Renal cortex interstitium (tissue), 15 donors: ENCODE data around the gene CIRBP. TPM values are rescaled to one million over a fixed set of nuclear protein-coding genes. Genes with fewer than 3 reads are reported as not detected.

Experiments used
- DNase-seq, 11 donors: peaks; one replicate each; pipeline ENCODE4 v3.0.0-alpha.2; 2013; ENCODE audit warnings: low read depth in 9 of 11, low spot score in 4 of 11; ENCODE audit errors: extremely low read depth in 1 of 11
- long read RNA-seq, 16 experiments: transcript quantifications; one replicate each; lab custom pipeline, GENCODE V29; 2026
- polyA plus RNA-seq, 3 donors: library from polyadenylated mRNA; unstranded; fragments of 120-200 nt; gene quantifications; one replicate each; pipeline ENCODE4 v1.2.1, GENCODE V29; 2013; ENCODE audit not compliant: insufficient read length in 3 of 3

The CIRBP gene
- polyA plus RNA-seq: 100 to 1,000 TPM; 803 to 982 (median 849) TPM
- long read RNA-seq, donor 1, transcript CIRBP-234 (4 exons, 587 nt): minor isoform, 24 of 242 reads
- long read RNA-seq, donor 1, transcript CIRBP-245 (2 exons, 1,044 nt): minor isoform, 21 of 242 reads
- long read RNA-seq, donor 1, transcript CIRBP-246 (6 exons, 1,043 nt): minor isoform, 13 of 242 reads
- long read RNA-seq, donor 1, transcript CIRBP-201 (7 exons, 1,328 nt): major isoform, 119 of 242 reads
- long read RNA-seq, donor 1, partial matches to known transcripts: 42 of 242 reads
- long read RNA-seq, donor 1, other reads (novel, unspliced or antisense): 9 of 242 reads
- long read RNA-seq, donor 2, transcript CIRBP-245 (2 exons, 1,044 nt): minor isoform, 12 of 144 reads
- long read RNA-seq, donor 2, transcript CIRBP-234 (4 exons, 587 nt): minor isoform, 10 of 144 reads
- long read RNA-seq, donor 2, transcript CIRBP-201 (7 exons, 1,328 nt): major isoform, 82 of 144 reads
- long read RNA-seq, donor 2, transcript CIRBP-210 (8 exons, 938 nt): minor isoform, 13 of 144 reads
- long read RNA-seq, donor 2, partial matches to known transcripts: 7 of 144 reads
- long read RNA-seq, donor 2, other reads (novel, unspliced or antisense): 12 of 144 reads
- long read RNA-seq, donor 3, transcript CIRBP-245 (2 exons, 1,044 nt): minor isoform, 23 of 373 reads
- long read RNA-seq, donor 3, transcript CIRBP-234 (4 exons, 587 nt): minor isoform, 38 of 373 reads
- long read RNA-seq, donor 3, transcript CIRBP-201 (7 exons, 1,328 nt): major isoform, 200 of 373 reads
- long read RNA-seq, donor 3, transcript CIRBP-210 (8 exons, 938 nt): minor isoform, 24 of 373 reads
- long read RNA-seq, donor 3, partial matches to known transcripts: 48 of 373 reads
- long read RNA-seq, donor 3, other reads (novel, unspliced or antisense): 20 of 373 reads
- long read RNA-seq, donor 4, transcript CIRBP-201 (7 exons, 1,328 nt): major isoform, 124 of 301 reads
- long read RNA-seq, donor 4, transcript CIRBP-210 (8 exons, 938 nt): minor isoform, 31 of 301 reads
- long read RNA-seq, donor 4, transcript CIRBP-246 (6 exons, 1,043 nt): minor isoform, 30 of 301 reads
- long read RNA-seq, donor 4, transcript CIRBP-245 (2 exons, 1,044 nt): minor isoform, 44 of 301 reads
- long read RNA-seq, donor 4, partial matches to known transcripts: 28 of 301 reads
- long read RNA-seq, donor 4, other reads (novel, unspliced or antisense): 24 of 301 reads
- long read RNA-seq, donor 5: 0 reads
- long read RNA-seq, donor 6, transcript CIRBP-245 (2 exons, 1,044 nt): minor isoform, 57 of 370 reads
- long read RNA-seq, donor 6, transcript CIRBP-201 (7 exons, 1,328 nt): major isoform, 104 of 370 reads
- long read RNA-seq, donor 6, transcript CIRBP-210 (8 exons, 938 nt): minor isoform, 29 of 370 reads
- long read RNA-seq, donor 6, transcript CIRBP-234 (4 exons, 587 nt): minor isoform, 30 of 370 reads
- long read RNA-seq, donor 6, partial matches to known transcripts: 90 of 370 reads
- long read RNA-seq, donor 6, other reads (novel, unspliced or antisense): 20 of 370 reads
- long read RNA-seq, donor 7, transcript CIRBP-234 (4 exons, 587 nt): minor isoform, 22 of 235 reads
- long read RNA-seq, donor 7, transcript CIRBP-246 (6 exons, 1,043 nt): minor isoform, 18 of 235 reads
- long read RNA-seq, donor 7, transcript CIRBP-201 (7 exons, 1,328 nt): major isoform, 93 of 235 reads
- long read RNA-seq, donor 7, transcript CIRBP-245 (2 exons, 1,044 nt): minor isoform, 32 of 235 reads
- long read RNA-seq, donor 7, partial matches to known transcripts: 25 of 235 reads
- long read RNA-seq, donor 7, other reads (novel, unspliced or antisense): 12 of 235 reads
- long read RNA-seq, donor 8: 0 reads
- long read RNA-seq, donor 9, transcript CIRBP-201 (7 exons, 1,328 nt): major isoform, 100 of 247 reads
- long read RNA-seq, donor 9, transcript CIRBP-210 (8 exons, 938 nt): minor isoform, 24 of 247 reads
- long read RNA-seq, donor 9, transcript CIRBP-234 (4 exons, 587 nt): minor isoform, 23 of 247 reads
- long read RNA-seq, donor 9, transcript CIRBP-245 (2 exons, 1,044 nt): minor isoform, 31 of 247 reads
- long read RNA-seq, donor 9, partial matches to known transcripts: 32 of 247 reads
- long read RNA-seq, donor 9, other reads (novel, unspliced or antisense): 16 of 247 reads
- long read RNA-seq, donor 10, transcript CIRBP-201 (7 exons, 1,328 nt): major isoform, 107 of 223 reads
- long read RNA-seq, donor 10, transcript CIRBP-246 (6 exons, 1,043 nt): minor isoform, 14 of 223 reads
- long read RNA-seq, donor 10, transcript CIRBP-245 (2 exons, 1,044 nt): minor isoform, 25 of 223 reads
- long read RNA-seq, donor 10, transcript CIRBP-210 (8 exons, 938 nt): minor isoform, 17 of 223 reads
- long read RNA-seq, donor 10, partial matches to known transcripts: 29 of 223 reads
- long read RNA-seq, donor 10, other reads (novel, unspliced or antisense): 12 of 223 reads
- long read RNA-seq, donor 11, transcript CIRBP-210 (8 exons, 938 nt): minor isoform, 16 of 256 reads
- long read RNA-seq, donor 11, transcript CIRBP-201 (7 exons, 1,328 nt): major isoform, 124 of 256 reads
- long read RNA-seq, donor 11, transcript CIRBP-245 (2 exons, 1,044 nt): minor isoform, 16 of 256 reads
- long read RNA-seq, donor 11, transcript CIRBP-234 (4 exons, 587 nt): minor isoform, 34 of 256 reads
- long read RNA-seq, donor 11, partial matches to known transcripts: 27 of 256 reads
- long read RNA-seq, donor 11, other reads (novel, unspliced or antisense): 15 of 256 reads
- long read RNA-seq, donor 12, transcript CIRBP-210 (8 exons, 938 nt): minor isoform, 11 of 123 reads
- long read RNA-seq, donor 12, transcript CIRBP-234 (4 exons, 587 nt): minor isoform, 11 of 123 reads
- long read RNA-seq, donor 12, transcript CIRBP-201 (7 exons, 1,328 nt): major isoform, 56 of 123 reads
- long read RNA-seq, donor 12, transcript CIRBP-245 (2 exons, 1,044 nt): minor isoform, 18 of 123 reads
- long read RNA-seq, donor 12, partial matches to known transcripts: 0 of 123 reads
- long read RNA-seq, donor 12, other reads (novel, unspliced or antisense): 15 of 123 reads
- long read RNA-seq, donor 13: 0 reads
- long read RNA-seq, donor 14, transcript CIRBP-245 (2 exons, 1,044 nt): minor isoform, 17 of 232 reads
- long read RNA-seq, donor 14, transcript CIRBP-234 (4 exons, 587 nt): minor isoform, 30 of 232 reads
- long read RNA-seq, donor 14, transcript CIRBP-210 (8 exons, 938 nt): minor isoform, 22 of 232 reads
- long read RNA-seq, donor 14, transcript CIRBP-201 (7 exons, 1,328 nt): major isoform, 109 of 232 reads
- long read RNA-seq, donor 14, partial matches to known transcripts: 32 of 232 reads
- long read RNA-seq, donor 14, other reads (novel, unspliced or antisense): 11 of 232 reads
- long read RNA-seq, donor 15, transcript CIRBP-201 (7 exons, 1,328 nt): major isoform, 53 of 108 reads
- long read RNA-seq, donor 15, transcript CIRBP-245 (2 exons, 1,044 nt): minor isoform, 11 of 108 reads
- long read RNA-seq, donor 15, transcript CIRBP-246 (6 exons, 1,043 nt): minor isoform, 11 of 108 reads
- long read RNA-seq, donor 15, transcript CIRBP-234 (4 exons, 587 nt): minor isoform, 10 of 108 reads
- long read RNA-seq, donor 15, partial matches to known transcripts: 7 of 108 reads
- long read RNA-seq, donor 15, other reads (novel, unspliced or antisense): 8 of 108 reads
- long read RNA-seq, donor 16, transcript CIRBP-245 (2 exons, 1,044 nt): minor isoform, 100 of 931 reads
- long read RNA-seq, donor 16, transcript CIRBP-210 (8 exons, 938 nt): minor isoform, 114 of 931 reads
- long read RNA-seq, donor 16, transcript CIRBP-201 (7 exons, 1,328 nt): major isoform, 322 of 931 reads
- long read RNA-seq, donor 16, transcript CIRBP-246 (6 exons, 1,043 nt): minor isoform, 53 of 931 reads
- long read RNA-seq, donor 16, partial matches to known transcripts: 201 of 931 reads
- long read RNA-seq, donor 16, other reads (novel, unspliced or antisense): 80 of 931 reads

DNA sequence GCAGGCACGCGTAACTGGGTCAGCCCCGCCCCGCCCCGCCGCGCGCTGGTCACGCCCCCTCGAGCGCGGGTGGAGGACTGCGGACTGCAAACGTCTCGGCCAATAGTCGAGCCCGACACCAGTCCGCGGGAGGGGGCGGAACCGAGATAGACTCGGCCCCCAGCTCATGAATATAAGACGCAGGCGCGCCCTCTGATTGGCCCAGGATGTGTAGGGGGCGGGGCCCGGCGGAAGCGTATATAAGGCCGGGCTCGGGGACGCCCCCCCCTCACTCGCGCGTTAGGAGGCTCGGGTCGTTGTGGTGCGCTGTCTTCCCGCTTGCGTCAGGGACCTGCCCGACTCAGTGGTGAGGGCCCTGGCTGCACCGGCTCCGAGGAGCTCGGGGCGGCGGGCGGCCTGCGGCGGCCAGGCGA, at the start of gene CIRBP:
Gene CIRBP (plus strand): TSS at position 268 of the 413 bp plus-strand sequence. CDS start 1,602 bp downstream, outside the sequence.
- DNase-seq: peak in 10 of 11 donors; percentile 91 to 99 (median 98)

- no peak for DNase-seq
Observed at GRCh38 chr19:1219786-1220476, 49.2 kb upstream of the CIRBP start.

DNA sequence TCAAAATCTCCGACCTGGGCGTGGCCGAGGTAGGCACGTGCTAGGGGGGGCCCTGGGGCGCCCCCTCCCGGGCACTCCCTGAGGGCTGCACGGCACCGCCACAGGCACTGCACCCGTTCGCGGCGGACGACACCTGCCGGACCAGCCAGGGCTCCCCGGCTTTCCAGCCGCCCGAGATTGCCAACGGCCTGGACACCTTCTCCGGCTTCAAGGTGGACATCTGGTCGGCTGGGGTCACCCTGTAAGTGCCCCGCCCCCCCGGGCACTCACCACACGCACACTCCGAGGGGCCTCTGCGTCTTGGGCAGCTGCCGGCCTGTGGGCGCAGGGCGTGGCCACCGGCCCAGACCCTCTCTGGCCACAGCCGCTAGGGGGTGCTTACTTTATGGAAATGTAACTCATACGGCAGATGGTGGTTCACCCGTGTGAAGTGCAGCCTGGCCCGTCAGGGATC, 48.6 kb upstream of the CIRBP start:
- DNase-seq: no peak

DNA sequence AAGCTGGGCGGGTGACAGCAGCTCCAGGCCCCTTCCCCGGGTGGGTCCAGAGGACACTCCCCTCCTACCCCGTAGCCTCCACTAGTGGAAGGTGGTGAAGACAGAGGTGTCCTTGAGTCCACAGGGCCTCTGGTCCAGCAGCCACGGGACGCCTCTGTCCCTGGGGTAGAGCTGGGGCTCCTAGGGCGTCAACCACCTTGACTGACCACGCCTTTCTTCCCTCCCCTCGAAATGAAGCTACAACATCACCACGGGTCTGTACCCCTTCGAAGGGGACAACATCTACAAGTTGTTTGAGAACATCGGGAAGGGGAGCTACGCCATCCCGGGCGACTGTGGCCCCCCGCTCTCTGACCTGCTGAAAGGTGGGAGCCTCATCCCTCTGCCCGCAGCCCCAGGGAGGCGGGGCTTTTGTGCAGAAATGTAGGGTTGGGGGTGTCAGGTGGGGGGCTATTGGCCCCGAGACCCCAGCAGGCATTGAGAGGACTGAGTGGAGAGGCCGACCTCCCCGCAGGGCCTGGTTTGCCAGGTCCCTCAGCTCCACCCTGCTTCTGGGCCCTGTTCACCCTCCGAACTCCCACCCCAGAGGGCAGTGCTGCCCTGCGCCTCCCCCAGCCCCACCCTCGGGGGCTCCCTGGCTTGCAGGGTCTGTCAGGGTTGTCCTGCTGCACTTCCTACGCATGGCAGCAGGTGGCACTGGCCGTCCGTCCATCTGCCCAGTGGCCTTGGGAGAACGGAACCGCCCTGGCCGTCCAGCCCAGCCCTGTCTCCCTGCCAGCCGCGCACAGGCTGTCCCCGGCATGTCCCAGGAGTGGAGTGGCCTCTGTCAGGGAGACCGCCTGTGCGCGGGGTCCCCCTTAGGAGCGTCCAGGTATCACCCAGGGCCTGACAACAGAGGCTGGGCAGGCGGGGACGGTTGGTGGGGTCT, 47.9 kb upstream of the CIRBP start:
- DNase-seq: no peak

DNA sequence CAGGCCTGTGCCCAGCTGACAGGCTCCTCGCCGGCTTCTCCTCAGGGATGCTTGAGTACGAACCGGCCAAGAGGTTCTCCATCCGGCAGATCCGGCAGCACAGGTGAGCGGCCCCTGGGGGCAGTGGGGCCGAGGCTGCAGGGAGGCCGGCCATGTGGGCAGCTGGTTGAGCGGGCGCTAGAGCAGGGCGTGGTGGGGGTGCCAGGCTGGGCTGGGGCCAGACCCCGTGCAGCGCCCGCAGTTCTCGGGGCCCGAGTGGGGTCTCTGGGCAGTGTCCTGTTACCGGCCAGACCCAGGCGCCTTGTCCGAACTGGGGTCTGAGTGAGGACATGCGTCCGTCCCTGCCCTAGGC, 47.3 kb upstream of the CIRBP start:
- DNase-seq: no peak

- DNase-seq: no peak
Observed at GRCh38 chr19:1222394-1222793, 46.7 kb upstream of the CIRBP start.

DNA sequence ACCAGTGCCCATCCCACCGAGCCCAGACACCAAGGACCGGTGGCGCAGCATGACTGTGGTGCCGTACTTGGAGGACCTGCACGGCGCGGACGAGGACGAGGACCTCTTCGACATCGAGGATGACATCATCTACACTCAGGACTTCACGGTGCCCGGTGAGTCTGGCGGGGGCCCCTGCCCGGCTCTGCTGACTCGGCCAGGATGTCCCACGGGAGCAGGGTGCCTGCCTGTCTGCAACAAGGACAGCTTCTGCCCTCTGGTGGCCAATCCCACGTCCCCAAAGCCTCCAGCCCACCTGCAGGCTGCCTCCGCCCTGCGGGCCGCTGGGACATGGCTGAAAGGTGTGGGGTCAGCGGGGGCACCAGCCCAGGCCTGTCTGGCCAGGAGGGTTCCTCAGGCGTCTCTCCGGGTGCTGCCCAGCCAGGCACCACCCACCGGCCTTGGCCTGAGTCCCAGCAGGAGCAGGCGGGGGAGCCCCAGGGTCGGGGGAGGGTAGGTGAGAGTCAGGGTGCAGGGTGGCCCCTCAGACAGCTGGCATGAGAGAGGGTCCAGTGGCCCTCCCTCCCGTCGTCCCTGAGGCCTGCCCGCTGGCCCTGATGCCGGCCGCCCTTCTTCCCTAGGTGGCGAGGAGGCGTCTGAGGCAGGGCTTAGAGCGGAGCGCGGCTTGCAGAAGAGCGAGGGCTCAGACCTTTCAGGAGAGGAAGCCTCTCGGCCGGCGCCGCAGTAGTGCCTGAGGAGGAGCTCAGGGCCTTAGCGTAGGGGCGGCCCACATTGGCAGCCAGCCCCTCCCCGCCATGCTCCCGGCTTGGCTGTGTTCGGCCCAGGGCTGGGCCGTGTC, 45.9 kb upstream of the CIRBP start:
- no peak for DNase-seq

- DNase-seq: no peak
Observed at GRCh38 chr19:1224047-1224825, 44.9 kb upstream of the CIRBP start.

GRCh38 chr19:1224847-1225246, 44.3 kb upstream of the CIRBP start:
- no peak for DNase-seq

- no peak for DNase-seq
Observed at GRCh38 chr19:1225440-1226226, 43.5 kb upstream of the CIRBP start.
